H9 (cell line): Measurements from ENCODE around the gene ZNF84. TPM values are rescaled to one million over a fixed set of nuclear protein-coding genes. Genes with fewer than 3 reads are reported as not detected.

ENCODE experiments used
- DNase-seq: peaks from one replicate; pipeline ENCODE4 v3.0.0-alpha.2; 2017
- H2AFZ ChIP-seq: one replicate; pipeline ENCODE4 v1.6.1; 2013; ENCODE audit warnings: mild to moderate bottlenecking, low read length, control low read depth, moderate library complexity
- H2AK5ac ChIP-seq: 2 replicates; pipeline ENCODE4 v1.6.1; 2013; ENCODE audit warnings: low read length, control low read depth, mixed read lengths; ENCODE audit not compliant: insufficient read length
- H2BK120ac ChIP-seq: one replicate; pipeline ENCODE4 v1.6.1; 2013; ENCODE audit warnings: low read depth, mild to moderate bottlenecking, low read length, control low read depth, inconsistent platforms; ENCODE audit not compliant: poor library complexity, severe bottlenecking
- H2BK12ac ChIP-seq: 2 replicates; pipeline ENCODE4 v1.6.1; 2013; ENCODE audit warnings: low read length, control low read depth, mixed read lengths, low read depth; ENCODE audit not compliant: insufficient read length
- H2BK15ac ChIP-seq: 2 replicates; pipeline ENCODE4 v1.6.1; 2013; ENCODE audit warnings: low read depth, low read length, control low read depth
- H2BK20ac ChIP-seq: one replicate; pipeline ENCODE4 v1.6.1; 2013; ENCODE audit warnings: low read depth, mild to moderate bottlenecking, low read length, control low read depth, inconsistent platforms; ENCODE audit not compliant: poor library complexity, severe bottlenecking
- H2BK5ac ChIP-seq: 2 replicates; pipeline ENCODE4 v1.6.1; 2013; ENCODE audit warnings: low read length, control low read depth, mixed read lengths; ENCODE audit not compliant: insufficient read length
- H3K14ac ChIP-seq: 2 replicates; pipeline ENCODE4 v1.6.1; 2013; ENCODE audit warnings: low read length, control low read depth; ENCODE audit not compliant: insufficient read depth
- H3K18ac ChIP-seq: 2 replicates; pipeline ENCODE4 v1.6.1; 2013; ENCODE audit warnings: low read depth, mild to moderate bottlenecking, mixed read lengths, low read length, control low read depth; ENCODE audit not compliant: insufficient read length
- H3K23ac ChIP-seq: 2 replicates; pipeline ENCODE4 v1.6.1; 2013; ENCODE audit warnings: low read length, control low read depth, mixed read lengths, low read depth; ENCODE audit not compliant: insufficient read length
- H3K23me2 ChIP-seq: 2 replicates; pipeline ENCODE4 v1.6.1; 2013; ENCODE audit warnings: low read depth, mild to moderate bottlenecking, mixed read lengths, low read length, control low read depth; ENCODE audit not compliant: insufficient read length, poor library complexity, severe bottlenecking
- H3K27ac ChIP-seq: 2 replicates; pipeline ENCODE4 v1.5.1; 2013; ENCODE audit warnings: low read length, control low read depth, mixed read lengths, low read depth; ENCODE audit not compliant: insufficient read length
- H3K27me3 ChIP-seq: 2 replicates; pipeline ENCODE4 v1.6.1; 2013; ENCODE audit warnings: low read length, control low read depth, inconsistent platforms; ENCODE audit not compliant: insufficient read depth
- H3K4ac ChIP-seq: 2 replicates; pipeline ENCODE4 v1.6.1; 2013; ENCODE audit warnings: low read depth, mild to moderate bottlenecking, control low read depth, inconsistent platforms, low read length, moderate library complexity
- H3K4me1 ChIP-seq: 2 replicates; pipeline ENCODE4 v1.6.1; 2013; ENCODE audit warnings: low read length, control low read depth, inconsistent platforms; ENCODE audit not compliant: insufficient read depth
- H3K4me2 ChIP-seq: 2 replicates; pipeline ENCODE4 v1.6.1; 2013; ENCODE audit warnings: low read length, control low read depth, mixed read lengths; ENCODE audit not compliant: insufficient read length, insufficient read depth
- H3K56ac ChIP-seq: 2 replicates; pipeline ENCODE4 v1.6.1; 2013; ENCODE audit warnings: low read depth, mild to moderate bottlenecking, mixed read lengths, low read length, control low read depth; ENCODE audit not compliant: insufficient read length
- H3K79me1 ChIP-seq: 2 replicates; pipeline ENCODE4 v1.6.1; 2013; ENCODE audit warnings: low read depth, mild to moderate bottlenecking, moderate library complexity, low read length, control low read depth, inconsistent platforms; ENCODE audit not compliant: insufficient read depth, poor library complexity, severe bottlenecking
- H3K79me2 ChIP-seq: 2 replicates; pipeline ENCODE4 v1.6.1; 2013; ENCODE audit warnings: low read length, control low read depth, inconsistent platforms; ENCODE audit not compliant: insufficient read depth
- H3K9ac ChIP-seq: 2 replicates; pipeline ENCODE4 v1.6.1; 2013; ENCODE audit warnings: low read length, control low read depth, mixed read lengths; ENCODE audit not compliant: insufficient read length; ENCODE audit errors: extremely low read depth
- H3K9me3 ChIP-seq: one replicate; pipeline ENCODE4 v1.6.1; 2013; ENCODE audit warnings: low read depth, low read length, inconsistent platforms; ENCODE audit not compliant: control insufficient read depth
- H3T11ph ChIP-seq: one replicate; pipeline ENCODE4 v1.6.1; 2013; ENCODE audit warnings: mild to moderate bottlenecking, low read length, control low read depth, inconsistent platforms
- H4K20me1 ChIP-seq: one replicate; pipeline ENCODE4 v1.6.1; 2013; ENCODE audit not compliant: control insufficient read depth, insufficient read length, insufficient read depth
- H4K5ac ChIP-seq: 2 replicates; pipeline ENCODE4 v1.6.1; 2013; ENCODE audit warnings: low read depth, mild to moderate bottlenecking, mixed read lengths, low read length, control low read depth; ENCODE audit not compliant: insufficient read length
- H4K8ac ChIP-seq: replicated peaks from 2 replicates; pipeline ENCODE4 v1.6.1; 2013; ENCODE audit warnings: low read length, control low read depth, mixed read lengths, low read depth; ENCODE audit not compliant: insufficient read length
- H4K91ac ChIP-seq: 2 replicates; pipeline ENCODE4 v1.6.1; 2013; ENCODE audit warnings: low read depth, mild to moderate bottlenecking, moderate library complexity, mixed read lengths, low read length, control low read depth; ENCODE audit not compliant: insufficient read length
- H3K27ac Mint-ChIP-seq, 3 experiments: 2 replicates in 2 of 3; 3 replicates in 1 of 3; pipeline ENCODE4 v1.8.0; 2020 to 2021; ENCODE audit warnings: mixed read lengths in 3 of 3, mild to moderate bottlenecking in 1 of 3, moderate library complexity in 1 of 3
- H3K27me3 Mint-ChIP-seq: 2 replicates; pipeline ENCODE4 v1.8.0; 2021; ENCODE audit warnings: low read depth, mild to moderate bottlenecking, moderate library complexity, mixed read lengths
- H3K36me3 Mint-ChIP-seq, 3 experiments: 2 replicates in 2 of 3; 3 replicates in 1 of 3; pipeline ENCODE4 v1.8.0; 2020 to 2021; ENCODE audit warnings: low read depth in 3 of 3, mixed read lengths in 3 of 3; ENCODE audit not compliant: insufficient read depth in 1 of 3
- H3K4me1 Mint-ChIP-seq, 2 experiments: 2 replicates each; pipeline ENCODE4 v1.8.0; 2020; ENCODE audit warnings: mixed read lengths in 2 of 2
- H3K4me3 Mint-ChIP-seq, 2 experiments: 2 replicates in 1 of 2; 3 replicates in 1 of 2; pipeline ENCODE4 v1.8.0; 2020 to 2021; ENCODE audit warnings: mild to moderate bottlenecking in 2 of 2, mixed read lengths in 2 of 2, moderate library complexity in 1 of 2
- H3K9me3 Mint-ChIP-seq, 2 experiments: 2 replicates in 1 of 2; 3 replicates in 1 of 2; pipeline ENCODE4 v1.8.0; 2020; ENCODE audit warnings: mild to moderate bottlenecking in 2 of 2, mixed read lengths in 2 of 2, moderate library complexity in 1 of 2
- WGBS: extraction: QIAGEN DNeasy Blood & Tissue Kit; methylation state at CpG from one replicate; pipeline ENCODE4 v1.1.7; 2013; ENCODE audit warnings: missing lambda C conversion rate, low lambda C conversion rate, mixed read lengths; ENCODE audit not compliant: insufficient read length; ENCODE audit errors: extremely low coverage; 5-methylcytosine and 5-hydroxymethylcytosine counted together
- total RNA-seq: library from RNA; stranded (reverse); gene quantifications from 2 replicates; pipeline ENCODE4 v1.2.1, GENCODE V29; 2021
- TF ChIP-seq, protein P1 (sequence below): fragments of 200-600 bp; sonication (generic); conservative IDR thresholded peaks from 3 replicates; pipeline ENCODE4 v1.8.0; 2021; ENCODE audit warnings: antibody characterized with exemption, mild to moderate bottlenecking

Gene ZNF84
- total RNA-seq, 1 experiment from 2014 or later = 45.1 TPM

DNA sequence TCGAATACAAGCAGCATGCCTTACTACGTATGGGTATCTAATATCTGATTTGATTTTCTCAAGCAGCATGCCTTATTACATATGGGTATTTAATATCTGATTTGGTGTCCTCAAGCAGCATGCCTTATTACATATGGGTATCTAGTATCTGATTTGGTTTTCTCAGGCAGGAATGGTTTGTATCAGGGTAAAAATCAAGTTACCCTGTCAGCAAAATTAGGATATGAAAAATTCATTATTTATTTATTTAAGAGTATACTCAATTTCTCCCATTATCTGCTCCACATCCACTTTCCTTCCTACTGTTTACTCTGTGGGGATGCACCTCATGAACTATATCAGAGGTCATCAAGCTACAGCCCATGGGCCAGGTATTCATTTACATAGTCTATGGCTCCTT, 70.8 kb downstream of the ZNF84 start:
- no peak overlapping the region for H3K23ac ChIP-seq
- no peaks in the 10 kb centered on the region for H3K79me2 ChIP-seq
- peaks cover 92 to 97% of the 10 kb centered on the region in 2 experiments for H3K9me3 Mint-ChIP-seq
- H3K23me2 ChIP-seq = no peaks in the 10 kb centered on the region
- H4K91ac ChIP-seq = no peak overlapping the region
- no peak for DNase-seq
- no peaks in the 10 kb centered on the region for H4K20me1 ChIP-seq
- peaks cover 86% of the 10 kb centered on the region for H3K9me3 ChIP-seq
- H2AFZ ChIP-seq = no peak overlapping the region
- no peak overlapping the region for H2BK15ac ChIP-seq
- H2AK5ac ChIP-seq = no peak overlapping the region
- H2BK5ac ChIP-seq = no peak overlapping the region
- H3K27ac ChIP-seq = no peak overlapping the region
- TF ChIP-seq, protein P1, sequence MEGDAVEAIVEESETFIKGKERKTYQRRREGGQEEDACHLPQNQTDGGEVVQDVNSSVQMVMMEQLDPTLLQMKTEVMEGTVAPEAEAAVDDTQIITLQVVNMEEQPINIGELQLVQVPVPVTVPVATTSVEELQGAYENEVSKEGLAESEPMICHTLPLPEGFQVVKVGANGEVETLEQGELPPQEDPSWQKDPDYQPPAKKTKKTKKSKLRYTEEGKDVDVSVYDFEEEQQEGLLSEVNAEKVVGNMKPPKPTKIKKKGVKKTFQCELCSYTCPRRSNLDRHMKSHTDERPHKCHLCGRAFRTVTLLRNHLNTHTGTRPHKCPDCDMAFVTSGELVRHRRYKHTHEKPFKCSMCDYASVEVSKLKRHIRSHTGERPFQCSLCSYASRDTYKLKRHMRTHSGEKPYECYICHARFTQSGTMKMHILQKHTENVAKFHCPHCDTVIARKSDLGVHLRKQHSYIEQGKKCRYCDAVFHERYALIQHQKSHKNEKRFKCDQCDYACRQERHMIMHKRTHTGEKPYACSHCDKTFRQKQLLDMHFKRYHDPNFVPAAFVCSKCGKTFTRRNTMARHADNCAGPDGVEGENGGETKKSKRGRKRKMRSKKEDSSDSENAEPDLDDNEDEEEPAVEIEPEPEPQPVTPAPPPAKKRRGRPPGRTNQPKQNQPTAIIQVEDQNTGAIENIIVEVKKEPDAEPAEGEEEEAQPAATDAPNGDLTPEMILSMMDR = no peak
- peaks cover 82 to 92% (median 92%) of the 10 kb centered on the region in 3 experiments for H3K36me3 Mint-ChIP-seq
- no peak overlapping the region for H3K4me2 ChIP-seq
- no peaks in the 10 kb centered on the region for H3K4me1 ChIP-seq
- H3K4me1 Mint-ChIP-seq = no peaks in the 10 kb centered on the region
- no peak overlapping the region for H3K14ac ChIP-seq
- no peak overlapping the region for H3K56ac ChIP-seq
- no peak overlapping the region for H4K5ac ChIP-seq
- H3K79me1 ChIP-seq = peaks cover 2% of the 10 kb centered on the region
- no peak overlapping the region for H3K27ac Mint-ChIP-seq
- no CpG with 5 or more reads among the region's 2 CpGs for WGBS
- no peak overlapping the region for H3K9ac ChIP-seq
- H3K4ac ChIP-seq = no peak overlapping the region
- no peak overlapping the region for H2BK120ac ChIP-seq
- H2BK20ac ChIP-seq = no peak overlapping the region
- H3K18ac ChIP-seq = no peak overlapping the region
- H3T11ph ChIP-seq = no peak overlapping the region
- H3K4me3 Mint-ChIP-seq = no peak overlapping the region
- H3K27me3 ChIP-seq = no peaks in the 10 kb centered on the region
- H4K8ac ChIP-seq = no peak overlapping the region
- H3K27me3 Mint-ChIP-seq = peaks cover 6% of the 10 kb centered on the region; the same call in 1 of the 2 replicates
- H2BK12ac ChIP-seq = no peak overlapping the region

Other genes with a start within 250 kb of the ZNF84 start
- gene GOLGA3, start 208.6 kb upstream of the ZNF84 start, total RNA-seq = 34.9 and 40.1 TPM in 2 replicates
- 51.9 and 53.3 TPM in 2 replicates for gene CHFR, start 149.9 kb upstream of the ZNF84 start, total RNA-seq
- gene ZNF605, start 81.2 kb upstream of the ZNF84 start, total RNA-seq = 17.3 and 19.3 TPM in 2 replicates
- 13.2 and 16.9 TPM in 2 replicates for gene ZNF26, start 51.1 kb upstream of the ZNF84 start, total RNA-seq
- 19.2 and 21.7 TPM in 2 replicates for gene ZNF140, start 43.4 kb downstream of the ZNF84 start, total RNA-seq
- 1.7 and 2.1 TPM in 2 replicates for gene ZNF891, start 92.8 kb downstream of the ZNF84 start, total RNA-seq
- 15.3 and 17.3 TPM in 2 replicates for gene ZNF10, start 93.1 kb downstream of the ZNF84 start, total RNA-seq
- 37.6 and 38.2 TPM in 2 replicates for gene ZNF268, start 144.0 kb downstream of the ZNF84 start, total RNA-seq
- gene ANHX, start 198.4 kb downstream of the ZNF84 start, total RNA-seq = not detected in 2 replicates